HG02970 (cell line): ENCODE data around the gene LHFPL3.

Source experiments
- ATAC-seq: cut with Tn5 transposase; IDR thresholded peaks from one replicate; pipeline ENCODE4 v1.9.1; 2021; ENCODE audit warnings: mild to moderate bottlenecking, moderate library complexity, moderate number of reproducible peaks; ENCODE audit not compliant: unreplicated experiment, low FRiP score

Gene LHFPL3

GRCh38 chr7:104469166-104469820 lies 140.9 kb downstream of the LHFPL3 start:
- ATAC-seq, result no peak

DNA sequence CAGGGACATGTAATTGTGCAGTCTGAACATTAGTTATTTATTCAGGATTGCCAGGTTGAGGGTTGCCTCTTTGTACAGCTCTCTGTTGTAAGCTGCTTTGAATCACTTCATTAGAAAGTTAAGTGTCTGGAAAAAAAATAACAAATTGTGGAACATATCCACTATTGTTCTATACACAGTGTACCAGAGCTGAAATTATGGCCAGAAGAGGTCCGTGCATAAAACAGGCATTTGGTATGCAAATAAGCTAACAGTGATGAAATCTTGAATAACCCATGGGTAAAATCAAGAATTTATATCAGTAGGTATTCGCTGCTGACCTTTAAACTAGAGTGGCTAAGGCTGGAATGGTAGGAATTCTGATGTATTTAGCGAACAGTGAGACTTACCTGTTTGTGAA lies 152.1 kb downstream of the LHFPL3 start:
- no peak for ATAC-seq

DNA sequence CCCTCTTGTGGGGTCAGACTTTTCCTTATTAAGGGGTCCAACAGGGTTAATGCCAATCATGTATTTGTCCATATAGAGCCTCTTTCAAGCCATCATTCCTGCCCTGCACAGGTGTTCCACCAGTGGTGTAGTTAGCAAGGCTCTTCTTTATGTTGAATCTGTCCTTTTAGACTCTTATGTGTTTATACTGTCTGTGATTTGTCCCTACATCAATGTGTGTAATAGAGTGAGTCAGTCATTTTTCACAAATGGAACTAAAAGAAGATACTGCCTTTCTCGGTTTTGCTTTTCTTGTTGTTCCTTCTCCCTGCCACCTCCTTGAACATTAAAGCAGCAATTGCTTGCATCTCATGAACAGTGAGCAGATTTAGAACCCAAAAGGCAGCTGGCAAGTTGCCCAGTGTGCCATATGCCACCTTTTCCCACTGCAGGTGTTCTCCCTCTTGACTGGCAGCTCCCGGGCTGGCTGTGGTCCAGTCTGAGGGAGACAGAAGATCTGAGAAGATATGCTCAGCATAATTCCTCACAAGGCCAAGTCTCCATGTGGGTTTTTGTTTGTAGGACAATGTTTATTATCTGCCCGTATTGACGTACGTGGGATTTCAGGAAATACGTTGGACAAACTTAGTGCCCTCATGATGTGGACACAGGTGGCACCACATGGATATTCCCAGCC lies 154.1 kb downstream of the LHFPL3 start:
- ATAC-seq, result no peak

GRCh38 chr7:104486931-104487330 lies 158.5 kb downstream of the LHFPL3 start:
- ATAC-seq, result no peak

DNA sequence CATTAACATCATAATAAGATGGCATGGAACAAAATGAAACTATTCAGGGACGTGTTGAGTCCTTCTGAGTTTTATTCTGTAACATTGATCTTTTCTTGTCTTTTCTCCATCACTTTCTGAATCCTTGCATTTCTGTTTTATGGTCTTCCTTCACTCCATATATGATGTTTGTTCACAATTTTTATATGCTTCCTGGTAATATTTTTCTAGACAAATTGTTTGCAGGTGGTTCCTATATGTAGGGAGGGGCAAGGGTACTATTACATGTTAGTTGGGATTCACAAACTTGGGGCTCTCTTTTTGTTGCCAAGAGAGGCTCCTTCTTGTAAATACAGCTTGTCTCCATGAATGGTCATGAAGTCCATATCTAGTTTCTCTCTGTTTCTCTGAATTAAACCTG lies 159.2 kb downstream of the LHFPL3 start:
- no peak for ATAC-seq

DNA sequence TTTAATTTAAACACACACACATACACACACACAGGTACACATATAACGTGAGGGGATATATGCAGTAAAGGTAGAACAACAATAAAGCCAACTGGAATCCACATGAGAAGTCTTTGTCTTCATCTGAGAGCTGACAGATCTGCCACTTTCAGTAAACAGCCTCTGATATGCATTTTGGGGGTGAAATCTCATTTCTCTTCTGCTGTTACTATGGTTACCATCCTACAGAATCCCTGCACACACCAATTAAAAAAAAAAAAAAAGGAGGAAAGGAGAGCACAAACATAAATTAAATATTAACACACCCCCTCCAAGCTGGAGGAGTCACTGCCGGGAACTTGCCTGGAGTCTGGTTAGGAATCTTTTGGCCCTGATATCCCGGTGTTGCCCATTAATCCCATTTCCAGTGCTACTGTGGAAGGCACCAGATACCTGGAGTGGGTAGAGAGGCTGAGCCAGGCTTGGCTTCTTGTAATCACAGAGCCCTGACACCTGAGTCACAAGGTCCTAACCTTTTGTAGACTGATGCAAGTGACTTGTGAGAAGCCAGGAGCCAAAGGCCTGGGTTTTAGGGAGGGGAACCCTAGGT lies 169.1 kb downstream of the LHFPL3 start:
- ATAC-seq, result no peak

DNA sequence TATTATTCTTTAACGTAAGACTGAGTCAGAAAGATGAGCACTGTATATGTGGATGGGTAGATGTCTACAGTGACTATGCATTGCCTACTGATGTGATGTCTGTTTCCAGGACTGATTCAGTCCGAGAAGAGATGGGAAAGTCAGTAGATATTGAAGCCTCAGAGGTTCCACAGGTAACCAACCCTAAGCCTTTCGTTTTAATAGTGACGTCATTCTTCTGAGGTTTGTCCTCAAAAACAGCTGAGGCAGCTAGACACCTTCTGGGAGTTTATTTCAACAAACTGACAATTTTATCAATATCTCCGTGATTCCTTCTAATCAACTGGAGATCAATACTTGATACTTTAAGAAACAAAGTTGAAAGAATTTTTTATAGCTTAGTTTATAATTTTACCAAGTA lies 171.6 kb downstream of the LHFPL3 start:
- no peak for ATAC-seq

- ATAC-seq, result no peak
Measured at GRCh38 chr7:104509874-104510273, 181.5 kb downstream of the LHFPL3 start.

DNA sequence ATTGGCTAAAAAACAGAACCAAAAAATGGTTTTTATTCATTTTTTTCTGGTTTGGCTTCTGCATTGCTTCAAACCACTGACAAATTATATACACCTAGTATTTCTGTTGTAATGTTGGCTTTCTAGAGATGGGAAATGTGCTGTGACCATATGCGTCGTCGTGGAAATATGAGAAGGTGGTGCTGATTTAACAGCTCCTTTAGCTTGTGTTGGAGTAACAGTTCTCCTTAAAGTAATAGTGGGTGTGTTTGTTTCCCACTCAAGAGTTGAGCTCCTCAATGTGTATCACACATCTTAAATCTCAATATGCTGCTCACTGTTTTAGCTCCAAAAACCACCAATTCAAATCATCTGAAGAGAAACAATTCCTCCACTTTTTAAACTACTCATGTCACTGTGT lies 196.4 kb downstream of the LHFPL3 start:
- no peak for ATAC-seq

- ATAC-seq, result no peak
Measured at GRCh38 chr7:104528142-104528541, 199.7 kb downstream of the LHFPL3 start.

DNA sequence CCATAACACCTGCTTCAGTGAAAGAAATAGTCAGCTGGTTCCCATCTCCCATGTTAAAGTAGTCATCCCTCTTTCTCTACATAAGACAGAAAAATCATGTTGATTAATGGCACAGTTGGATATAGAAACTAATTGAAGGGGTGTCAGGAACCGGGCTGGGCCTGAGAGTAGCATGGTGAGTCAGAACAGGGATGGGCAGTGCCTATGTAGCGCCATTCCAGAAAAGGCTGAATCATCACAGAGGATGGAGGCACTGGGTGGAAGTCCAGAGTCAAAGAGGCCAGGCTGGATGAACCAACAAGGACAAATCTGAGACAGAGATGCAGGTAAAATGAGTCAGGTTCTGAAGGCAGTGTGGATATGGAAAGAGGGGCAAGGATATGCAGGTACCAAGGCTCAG lies 201.2 kb downstream of the LHFPL3 start:
- no peak for ATAC-seq

DNA sequence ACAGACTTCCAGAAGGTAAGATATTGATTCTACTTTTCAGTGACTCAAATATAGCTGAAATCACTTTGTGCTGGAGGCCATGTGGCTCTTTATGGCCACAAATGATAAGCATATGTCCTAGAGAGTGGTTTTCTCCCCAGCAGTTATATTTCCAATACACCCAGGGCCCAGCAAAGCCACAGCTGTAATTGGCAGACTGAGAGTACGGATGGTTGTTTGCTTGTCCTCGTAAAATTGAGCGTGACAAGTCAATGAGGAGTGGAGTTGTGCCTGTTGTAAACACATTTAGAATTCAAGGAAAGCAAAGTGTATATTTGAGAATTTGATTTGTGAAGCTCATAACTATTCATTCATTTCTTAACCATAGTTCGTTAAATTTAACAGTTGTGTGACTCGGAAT lies 201.8 kb downstream of the LHFPL3 start:
- no peak for ATAC-seq

- no peak for ATAC-seq
Measured at GRCh38 chr7:104534149-104534548, 205.7 kb downstream of the LHFPL3 start.

DNA sequence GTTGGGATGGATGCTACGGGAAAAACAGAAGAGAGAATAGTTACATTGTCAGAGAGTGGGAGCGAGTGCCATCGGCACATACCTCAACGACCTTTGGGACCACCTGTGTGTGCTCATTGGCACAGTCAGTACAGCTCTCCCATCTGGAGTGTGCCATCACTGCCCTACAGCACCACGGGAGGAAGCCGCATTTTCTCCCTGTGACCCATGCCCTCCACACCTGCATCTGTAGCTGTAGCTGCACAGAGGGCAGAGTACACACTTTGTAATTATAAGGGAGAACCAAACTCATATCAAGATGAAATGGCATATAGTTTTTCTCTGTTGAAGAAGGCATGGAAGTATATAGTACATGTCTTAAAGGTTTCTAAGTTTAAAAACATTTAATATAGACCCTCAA lies 207.4 kb downstream of the LHFPL3 start:
- no peak for ATAC-seq

GRCh38 chr7:104536956-104537355 lies 208.6 kb downstream of the LHFPL3 start:
- no peak for ATAC-seq

GRCh38 chr7:104538152-104538551 lies 209.7 kb downstream of the LHFPL3 start:
- ATAC-seq, result no peak

GRCh38 chr7:104541897-104542296 lies 213.5 kb downstream of the LHFPL3 start:
- no peak for ATAC-seq

DNA sequence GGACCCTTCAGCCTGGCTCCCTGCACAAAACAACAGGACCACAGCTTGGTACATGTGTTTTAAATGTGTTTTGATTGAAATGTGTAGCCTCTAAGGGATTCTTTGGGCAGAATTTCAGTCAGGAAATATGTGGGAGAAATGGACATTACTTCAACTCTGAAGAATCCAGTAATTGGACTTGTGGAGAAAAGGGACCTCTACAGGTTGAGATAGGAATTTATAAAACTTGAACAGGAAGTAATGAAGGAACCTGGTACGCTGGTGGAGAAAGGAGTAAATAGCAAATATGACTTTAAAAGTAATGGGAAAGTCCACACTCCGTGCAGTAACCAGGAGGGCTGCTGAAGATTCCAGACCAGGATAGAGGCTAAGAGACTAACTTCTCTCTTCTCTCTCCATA lies 220.5 kb downstream of the LHFPL3 start:
- ATAC-seq, result no peak

DNA sequence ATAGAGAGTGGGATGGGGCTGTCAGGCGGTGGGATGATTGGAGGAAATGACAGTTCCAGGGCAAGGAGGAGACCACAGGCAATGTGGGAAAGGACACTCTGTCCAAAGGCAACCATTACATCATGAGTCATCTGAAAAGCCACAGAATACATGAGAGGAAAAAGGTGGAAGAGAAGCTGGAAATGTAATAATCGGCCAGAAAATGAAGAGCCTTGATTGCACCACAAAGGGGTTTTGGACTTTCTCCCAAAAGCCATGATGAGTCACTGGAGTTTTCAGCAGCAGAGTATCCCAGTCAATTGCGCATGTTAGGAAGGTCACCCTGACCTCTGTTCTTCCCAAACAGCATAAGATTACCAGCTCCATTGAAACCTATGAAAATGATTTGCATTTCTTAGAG lies 222.0 kb downstream of the LHFPL3 start:
- ATAC-seq, result no peak

DNA sequence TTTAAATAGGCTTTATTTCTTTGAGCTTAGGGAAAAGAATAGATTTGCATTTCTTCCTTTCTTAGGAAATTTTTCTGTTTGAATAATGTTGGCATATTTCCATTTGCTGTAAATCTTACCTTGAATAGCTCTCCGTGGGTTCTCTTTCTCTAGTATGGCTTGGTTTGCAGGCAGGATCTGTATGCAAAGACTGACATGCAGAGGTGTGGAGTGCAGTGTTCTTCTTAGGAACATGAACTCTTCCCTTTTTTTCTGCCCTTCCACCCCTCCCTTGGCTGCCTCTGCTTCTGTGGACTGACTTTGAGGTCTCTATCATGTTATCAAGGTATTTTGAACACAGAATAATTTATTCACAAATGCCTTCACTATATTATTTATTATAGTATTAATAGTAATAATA lies 222.8 kb downstream of the LHFPL3 start:
- no peak for ATAC-seq

DNA sequence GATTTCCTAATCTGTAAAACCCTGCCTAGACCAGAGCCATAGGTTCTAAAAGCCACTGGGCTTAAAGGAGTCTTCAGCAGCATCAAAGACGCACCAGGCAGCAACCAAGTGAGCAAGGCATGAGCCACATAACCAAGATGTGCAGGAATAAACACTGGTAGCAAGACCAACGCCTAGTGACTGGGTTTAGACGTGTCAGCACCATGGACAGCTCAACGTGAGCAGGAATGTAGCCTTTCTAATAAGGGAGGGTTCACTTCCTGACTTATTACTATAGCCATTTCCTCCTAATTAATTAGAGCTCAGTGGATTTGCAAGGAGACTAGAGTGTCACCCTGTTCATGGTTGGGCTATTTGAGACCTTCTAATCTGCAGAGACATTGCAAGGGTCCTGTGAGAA lies 223.7 kb downstream of the LHFPL3 start:
- ATAC-seq, result no peak

- no peak for ATAC-seq
Measured at GRCh38 chr7:104553074-104553473, 224.7 kb downstream of the LHFPL3 start.
